Glomerular endothelial cell (primary cell): ENCODE data around the gene SPACA1. TPM values are rescaled to one million over a fixed set of nuclear protein-coding genes. Genes with fewer than 3 reads are reported as not detected.

Source experiments
- DNase-seq: peaks from one replicate; pipeline ENCODE4 v3.0.0-alpha.2; 2011; ENCODE audit warnings: low read depth, low spot score; ENCODE audit errors: extremely low read depth
- total RNA-seq: library from RNA; depleted of rRNA; stranded (reverse); fragments of >200 nt; gene quantifications from 2 replicates; pipeline ENCODE4 v1.2.3, GENCODE V29; 2015

SPACA1 gene
- total RNA-seq, 1 donor from 2014 or later = not detected

DNA sequence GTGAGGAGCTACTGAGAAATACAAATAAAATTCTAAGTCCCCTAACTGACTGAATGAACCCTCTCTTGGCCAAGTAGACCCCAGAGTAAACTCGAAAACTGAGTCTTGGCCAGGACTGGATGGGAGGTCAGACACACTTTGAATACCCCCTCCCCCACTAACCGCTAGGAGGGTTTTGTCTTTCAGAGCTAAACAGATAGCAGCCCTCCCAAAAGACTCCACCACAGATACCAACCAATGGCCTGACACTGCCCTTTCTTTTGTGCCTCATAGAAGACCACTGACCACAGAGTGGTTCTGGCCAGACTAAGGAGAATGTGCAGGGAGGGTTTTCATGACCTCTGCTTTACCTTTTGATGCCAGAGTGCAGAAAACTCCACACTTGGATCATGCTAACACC is 42.1 kb downstream of the SPACA1 start:
- no peak for DNase-seq

DNA sequence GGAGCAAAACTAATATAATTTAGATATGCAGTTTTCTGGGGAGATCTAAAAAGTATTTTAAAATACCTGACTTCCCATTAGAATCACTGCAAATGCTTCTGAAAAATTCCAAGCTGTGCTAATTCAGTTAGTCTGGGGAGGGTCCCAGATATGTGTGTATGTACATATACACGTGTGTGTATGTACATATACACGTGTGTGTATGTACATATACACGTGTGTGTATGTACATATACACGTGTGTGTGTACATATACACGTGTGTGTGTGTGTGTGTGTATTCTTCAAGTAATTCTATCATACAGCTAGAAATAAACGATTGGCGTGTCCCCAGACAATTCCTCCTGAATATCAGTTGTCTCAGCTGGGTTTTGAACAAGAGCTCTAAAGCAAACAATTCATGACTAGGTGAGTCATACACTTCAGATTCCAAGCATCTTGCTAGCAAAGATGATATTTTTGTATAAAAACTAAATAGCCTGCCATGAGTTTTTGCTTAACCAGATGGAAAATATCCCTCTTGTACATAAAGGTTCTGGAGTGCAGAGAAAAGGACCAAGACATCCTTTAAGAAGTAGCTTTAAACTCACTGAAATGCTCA is 58.2 kb downstream of the SPACA1 start:
- DNase-seq = no peak

DNA sequence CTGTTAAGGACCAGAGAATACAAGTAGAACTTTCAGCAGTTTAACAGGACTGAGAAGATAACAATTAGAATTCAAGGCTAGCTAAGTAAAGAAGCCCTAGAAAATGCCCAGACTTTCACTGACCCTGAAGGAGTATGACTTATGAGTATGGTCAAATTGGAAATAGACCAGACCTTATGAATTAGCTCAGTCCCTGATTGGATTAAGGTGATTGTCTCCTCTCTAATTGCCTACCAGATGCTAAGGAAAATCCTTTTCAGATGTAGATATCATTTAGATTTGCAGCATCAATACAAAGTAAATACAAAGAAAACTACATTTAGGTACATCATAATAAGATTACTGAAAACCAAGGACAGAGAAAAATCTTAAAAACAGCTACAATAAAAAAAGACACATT is 59.6 kb downstream of the SPACA1 start:
- no peak for DNase-seq

DNA sequence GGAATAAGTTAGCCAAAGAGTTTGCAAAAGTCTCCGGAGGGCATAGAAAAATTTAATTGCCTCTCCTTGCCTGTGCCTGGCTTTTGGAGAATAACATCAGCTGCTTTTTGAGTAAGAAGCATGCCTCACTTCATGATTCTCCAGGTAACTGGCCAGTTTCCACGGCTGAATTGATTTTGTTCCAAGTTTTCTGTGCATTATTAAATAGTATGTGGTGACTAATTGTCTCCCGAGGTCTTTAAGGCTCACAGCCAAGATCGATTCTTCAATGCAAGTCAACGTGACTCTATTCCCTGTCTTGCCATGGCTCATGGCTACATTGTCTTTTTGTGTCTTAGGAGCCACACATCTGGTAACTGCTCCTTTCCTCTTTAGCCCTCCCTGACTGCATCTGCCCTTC is 64.3 kb downstream of the SPACA1 start:
- no peak for DNase-seq

DNA sequence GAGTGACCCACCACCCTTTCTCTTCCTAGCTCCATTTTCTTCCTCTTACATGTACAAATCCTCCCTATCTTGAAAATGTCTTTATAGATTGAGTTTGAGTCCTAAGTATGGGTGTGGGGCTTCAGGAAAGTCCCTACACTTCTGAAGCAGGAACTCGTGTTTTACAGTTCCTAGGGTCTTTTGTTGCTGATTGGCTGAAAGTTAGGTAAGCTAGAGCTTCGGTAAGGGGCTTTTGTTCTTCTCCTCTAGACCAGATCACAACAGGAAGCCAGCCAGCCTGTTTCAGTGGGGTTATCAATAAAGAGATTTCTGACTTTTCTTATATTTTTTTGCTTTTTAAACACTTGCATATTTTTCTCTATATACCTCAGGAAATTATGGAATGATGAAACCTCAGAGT is 67.2 kb downstream of the SPACA1 start:
- DNase-seq = no peak

DNA sequence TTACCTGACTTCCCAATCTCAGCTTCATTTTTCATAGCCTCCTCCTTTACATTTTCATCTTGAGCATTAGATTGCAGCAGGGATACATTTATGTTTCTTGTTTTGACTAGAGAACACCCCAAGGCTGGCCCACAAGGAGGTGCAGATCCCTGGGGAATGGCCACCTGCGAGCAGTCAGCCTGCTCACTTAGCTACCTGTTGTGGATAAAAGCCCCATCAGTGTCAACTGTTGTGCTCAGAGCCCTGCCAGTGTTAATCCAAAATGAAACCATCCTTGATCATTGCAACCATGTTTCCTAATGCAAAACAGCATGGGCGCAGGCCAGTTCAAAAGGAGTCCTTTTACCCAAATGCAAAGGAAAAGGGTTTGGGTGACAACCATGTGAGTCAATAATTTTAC is 67.7 kb downstream of the SPACA1 start:
- DNase-seq = no peak

DNA sequence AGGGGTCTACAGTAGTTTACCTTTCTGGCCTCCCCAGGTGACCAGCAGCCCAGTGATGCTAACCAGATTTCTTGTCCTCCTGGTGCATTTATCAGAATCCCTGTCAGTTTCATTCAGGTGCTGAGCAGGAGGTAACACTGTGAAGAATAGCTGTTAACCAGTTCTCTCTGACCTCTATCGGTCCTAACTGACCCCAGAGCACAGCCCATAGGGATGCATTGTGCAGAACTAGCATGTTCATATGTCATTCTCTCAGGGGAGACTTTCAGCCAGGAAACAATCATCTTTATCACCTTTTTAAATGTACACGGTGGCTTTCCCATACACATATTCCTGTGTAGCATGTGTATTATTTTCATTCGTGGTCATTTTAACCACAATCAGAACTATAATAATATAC is 68.6 kb downstream of the SPACA1 start:
- no peak for DNase-seq

Other genes starting within 250 kb of the SPACA1 start
- 0.34 TPM in 1 of 2 replicates, not detected in the other for gene CNR1, start 118.5 kb downstream of the SPACA1 start, total RNA-seq